ENCODE data around the gene NEMF. TPM values are rescaled to one million over a fixed set of nuclear protein-coding genes. Genes with fewer than 3 reads are reported as not detected.

NEMF gene
- total RNA-seq, 1 donor from 2014 or later, result 46.4 TPM

- no peaks in the 10 kb centered on the region for H3K27me3 ChIP-seq (ENCODE audit: control insufficient read depth in 3 of 3, insufficient read depth in 3 of 3, low read length in 3 of 3)
- peak overlapping the region; percentile 99 for H3K27ac ChIP-seq (ENCODE audit: low read depth, low read length)
- H3K9me3 ChIP-seq (ENCODE audit: control insufficient read depth in 3 of 3, low read length in 3 of 3), result no peaks in the 10 kb centered on the region
- peaks cover 11 to 43% (median 20%) of the 10 kb centered on the region in 3 donors for H3K4me1 ChIP-seq (ENCODE audit: control insufficient read depth in 3 of 3, insufficient read depth in 3 of 3, low read length in 3 of 3)
- H3K4me3 ChIP-seq (ENCODE audit: low read length in 3 of 3), result peak overlapping the region; percentile 83 to 97 (median 92)
- peaks cover 2 to 12% (median 5%) of the 10 kb centered on the region in 3 donors for H3K36me3 ChIP-seq (ENCODE audit: control insufficient read depth in 3 of 3, insufficient read depth in 3 of 3, low read length in 3 of 3)
- peak overlapping the region; percentile 94 to 99 (median 95) for H3K9ac ChIP-seq (ENCODE audit: low read depth in 1 of 3, low read length in 3 of 3)
These were observed 41.0 kb upstream of the NEMF start for GRCh38 chr14:49893309-49894213.

DNA sequence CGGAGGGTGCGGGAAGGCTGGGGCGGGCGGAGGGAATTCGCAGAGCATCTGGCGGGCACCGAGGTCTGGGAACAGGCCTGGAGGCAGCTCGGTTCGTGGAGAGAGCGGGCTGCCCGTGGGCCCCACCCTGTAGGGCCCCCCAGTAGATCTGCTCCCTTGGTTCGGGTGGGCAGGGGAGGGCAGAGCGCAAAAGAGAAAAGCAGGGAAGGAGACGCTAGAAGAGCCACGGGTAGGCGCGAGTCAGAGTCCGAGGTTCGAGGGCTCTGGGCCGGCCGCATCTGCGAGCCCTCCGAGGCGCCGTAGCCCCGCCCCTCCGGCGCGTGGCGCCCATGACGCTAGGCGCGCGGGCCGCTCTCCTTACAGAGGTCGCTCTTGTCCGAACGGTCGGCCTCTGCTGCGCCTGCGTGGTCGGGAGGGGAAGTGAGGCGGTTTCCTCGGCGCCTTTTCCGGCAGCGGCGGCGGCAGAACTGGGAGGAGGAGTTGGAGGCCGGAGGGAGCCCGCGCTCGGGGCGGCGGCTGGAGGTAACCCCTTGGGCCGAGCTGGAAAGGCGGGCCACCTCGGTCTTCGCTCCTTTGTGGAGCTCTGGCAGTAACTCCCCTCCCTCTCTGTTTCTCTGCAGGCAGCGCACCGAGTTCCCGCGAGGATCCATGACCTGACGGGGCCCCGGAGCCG is 40.2 kb upstream of the NEMF start, which contains the start of gene ARF6:
ARF6 (plus strand) TSS at position 447 of the 673 bp plus-strand sequence. CDS start 655 bp downstream, outside the sequence.
- Histone ChIP-seq H3K4me1 (ENCODE audit: control insufficient read depth in 3 of 3, insufficient read depth in 3 of 3, low read length in 3 of 3) (peaks cover 9 to 37% (median 20%) of the 10 kb centered on the region in 3 donors), H3K9ac (ENCODE audit: low read depth in 1 of 3, low read length in 3 of 3) (peak within 1 kb of the TSS; percentile 94 to 99 (median 95)), H3K36me3 (ENCODE audit: control insufficient read depth in 3 of 3, insufficient read depth in 3 of 3, low read length in 3 of 3) (peaks cover 2 to 12% (median 5%) of the 10 kb centered on the region in 3 donors), H3K4me3 (ENCODE audit: low read length in 3 of 3) (peak within 1 kb of the TSS; percentile 83 to 97 (median 92)), H3K27ac (ENCODE audit: low read depth, low read length) (peak within 1 kb of the TSS; percentile 99), H3K27me3 (ENCODE audit: control insufficient read depth in 3 of 3, insufficient read depth in 3 of 3, low read length in 3 of 3) (no peaks in the 10 kb centered on the region), H3K9me3 (ENCODE audit: control insufficient read depth in 3 of 3, low read length in 3 of 3) (no peaks in the 10 kb centered on the region)

- peak overlapping the region; percentile 99 for H3K27ac ChIP-seq (ENCODE audit: low read depth, low read length)
- peaks cover 9 to 35% (median 20%) of the 10 kb centered on the region in 3 donors for H3K4me1 ChIP-seq (ENCODE audit: control insufficient read depth in 3 of 3, insufficient read depth in 3 of 3, low read length in 3 of 3)
- no peaks in the 10 kb centered on the region for H3K9me3 ChIP-seq (ENCODE audit: control insufficient read depth in 3 of 3, low read length in 3 of 3)
- peaks cover 2 to 12% (median 5%) of the 10 kb centered on the region in 3 donors for H3K36me3 ChIP-seq (ENCODE audit: control insufficient read depth in 3 of 3, insufficient read depth in 3 of 3, low read length in 3 of 3)
- H3K4me3 ChIP-seq (ENCODE audit: low read length in 3 of 3), result peak overlapping the region; percentile 83 to 97 (median 92)
- no peaks in the 10 kb centered on the region for H3K27me3 ChIP-seq (ENCODE audit: control insufficient read depth in 3 of 3, insufficient read depth in 3 of 3, low read length in 3 of 3)
- H3K9ac ChIP-seq (ENCODE audit: low read depth in 1 of 3, low read length in 3 of 3), result peak overlapping the region; percentile 94 to 99 (median 95)
These were observed 39.7 kb upstream of the NEMF start for GRCh38 chr14:49892301-49892635.

DNA sequence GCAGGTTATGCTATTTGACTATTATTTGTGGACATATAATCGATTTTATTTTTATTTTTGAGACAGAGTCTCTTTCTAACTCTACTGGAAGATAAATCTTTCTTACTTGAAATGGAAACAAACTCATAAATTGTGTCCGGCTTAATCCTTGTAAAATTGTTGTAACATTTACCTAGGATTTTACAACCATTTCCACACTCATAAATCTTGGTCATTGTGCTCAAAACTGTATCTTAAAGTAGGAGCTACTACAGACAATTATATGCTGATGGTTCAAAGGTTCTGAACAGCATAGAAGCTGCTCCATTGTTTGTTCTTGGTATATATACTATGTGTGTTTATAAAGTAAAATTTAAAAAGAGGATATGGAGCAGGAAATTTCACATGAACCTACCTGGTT is 35.7 kb upstream of the NEMF start:
- Histone ChIP-seq H3K27ac (ENCODE audit: low read depth, low read length) (no peak overlapping the region), H3K4me3 (ENCODE audit: low read length in 3 of 3) (no peak overlapping the region), H3K9ac (ENCODE audit: low read depth in 1 of 3, low read length in 3 of 3) (no peak overlapping the region), H3K27me3 (ENCODE audit: control insufficient read depth in 3 of 3, insufficient read depth in 3 of 3, low read length in 3 of 3) (no peaks in the 10 kb centered on the region), H3K36me3 (ENCODE audit: control insufficient read depth in 3 of 3, insufficient read depth in 3 of 3, low read length in 3 of 3) (no peaks in the 10 kb centered on the region), H3K9me3 (ENCODE audit: control insufficient read depth in 3 of 3, low read length in 3 of 3) (no peaks in the 10 kb centered on the region), H3K4me1 (ENCODE audit: control insufficient read depth in 3 of 3, insufficient read depth in 3 of 3, low read length in 3 of 3) (peaks cover 5 to 10% (median 7%) of the 10 kb centered on the region in 3 donors)

DNA sequence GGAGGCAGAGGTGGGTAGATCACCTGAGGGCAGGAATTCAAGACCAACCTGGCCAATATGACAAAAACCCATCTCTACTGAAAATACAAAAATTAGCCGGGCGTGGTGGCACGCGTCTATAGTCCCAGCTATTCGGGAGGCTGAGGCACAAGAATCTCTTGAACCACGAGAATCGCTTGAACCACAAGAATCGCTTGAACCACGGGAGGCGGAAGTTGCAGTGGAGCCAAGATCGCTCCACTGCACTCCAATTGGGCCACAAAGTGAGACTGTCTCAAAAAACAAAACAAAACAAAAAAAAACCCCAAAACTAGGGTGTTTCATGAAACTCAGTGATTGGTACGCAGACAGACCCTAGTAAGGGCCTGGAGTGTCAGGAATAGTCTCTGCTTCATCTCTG is 33.9 kb upstream of the NEMF start:
- H3K9ac ChIP-seq (ENCODE audit: low read depth in 1 of 3, low read length in 3 of 3), result no peak overlapping the region
- no peaks in the 10 kb centered on the region for H3K36me3 ChIP-seq (ENCODE audit: control insufficient read depth in 3 of 3, insufficient read depth in 3 of 3, low read length in 3 of 3)
- peaks cover 0 to under 1% (median under 1%) of the 10 kb centered on the region in 3 donors for H3K4me1 ChIP-seq (ENCODE audit: control insufficient read depth in 3 of 3, insufficient read depth in 3 of 3, low read length in 3 of 3)
- H3K4me3 ChIP-seq (ENCODE audit: low read length in 3 of 3), result no peak overlapping the region
- no peaks in the 10 kb centered on the region for H3K9me3 ChIP-seq (ENCODE audit: control insufficient read depth in 3 of 3, low read length in 3 of 3)
- no peaks in the 10 kb centered on the region for H3K27me3 ChIP-seq (ENCODE audit: control insufficient read depth in 3 of 3, insufficient read depth in 3 of 3, low read length in 3 of 3)
- H3K27ac ChIP-seq (ENCODE audit: low read depth, low read length), result no peak overlapping the region

DNA sequence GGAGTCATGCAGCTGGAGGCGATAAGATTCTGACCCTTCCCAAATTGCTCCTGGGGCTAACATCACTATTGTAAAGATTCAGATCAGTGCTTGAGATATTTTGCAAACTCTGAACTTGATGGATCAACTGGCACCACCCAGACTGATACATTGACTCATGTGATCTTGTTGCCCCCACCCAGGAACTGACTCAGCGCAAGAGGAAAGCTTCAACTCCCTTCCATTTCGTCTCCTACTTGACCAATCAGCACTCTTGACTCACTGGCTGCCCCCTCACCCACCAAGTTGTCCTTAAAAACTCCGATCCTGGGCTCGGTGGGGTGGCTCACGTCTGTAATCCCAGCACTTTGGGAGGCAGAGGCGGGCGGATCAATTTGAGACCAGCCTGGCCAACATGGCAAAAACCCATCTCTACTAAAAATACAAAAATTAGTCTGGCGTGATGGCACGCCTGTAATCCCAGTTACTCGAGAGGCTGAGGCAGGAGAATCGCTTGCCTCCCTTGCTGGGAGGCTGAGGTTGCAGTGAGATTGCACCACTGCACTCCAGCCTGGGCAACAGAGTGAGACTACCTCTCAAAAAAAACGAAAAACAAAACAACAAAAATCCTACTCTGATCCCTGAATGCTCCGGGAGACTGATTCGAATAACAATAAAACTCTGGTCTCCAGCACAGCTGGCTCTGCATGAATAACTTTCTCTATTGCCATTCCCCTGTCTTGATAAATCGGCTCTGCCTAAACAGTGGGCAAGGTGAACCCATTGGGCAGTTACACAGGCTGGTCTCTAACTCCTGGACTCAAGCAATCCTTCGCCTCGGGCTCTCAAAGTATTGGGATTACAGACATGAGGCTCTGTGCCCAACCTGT is 30.5 kb upstream of the NEMF start:
- no peak overlapping the region for H3K27ac ChIP-seq (ENCODE audit: low read depth, low read length)
- H3K4me3 ChIP-seq (ENCODE audit: low read length in 3 of 3), result no peak overlapping the region
- H3K9me3 ChIP-seq (ENCODE audit: control insufficient read depth in 3 of 3, low read length in 3 of 3), result no peaks in the 10 kb centered on the region
- H3K27me3 ChIP-seq (ENCODE audit: control insufficient read depth in 3 of 3, insufficient read depth in 3 of 3, low read length in 3 of 3), result no peaks in the 10 kb centered on the region
- H3K9ac ChIP-seq (ENCODE audit: low read depth in 1 of 3, low read length in 3 of 3), result no peak overlapping the region
- no peaks in the 10 kb centered on the region for H3K36me3 ChIP-seq (ENCODE audit: control insufficient read depth in 3 of 3, insufficient read depth in 3 of 3, low read length in 3 of 3)
- peaks cover 0 to 3% (median 0%) of the 10 kb centered on the region in 3 donors for H3K4me1 ChIP-seq (ENCODE audit: control insufficient read depth in 3 of 3, insufficient read depth in 3 of 3, low read length in 3 of 3)

DNA sequence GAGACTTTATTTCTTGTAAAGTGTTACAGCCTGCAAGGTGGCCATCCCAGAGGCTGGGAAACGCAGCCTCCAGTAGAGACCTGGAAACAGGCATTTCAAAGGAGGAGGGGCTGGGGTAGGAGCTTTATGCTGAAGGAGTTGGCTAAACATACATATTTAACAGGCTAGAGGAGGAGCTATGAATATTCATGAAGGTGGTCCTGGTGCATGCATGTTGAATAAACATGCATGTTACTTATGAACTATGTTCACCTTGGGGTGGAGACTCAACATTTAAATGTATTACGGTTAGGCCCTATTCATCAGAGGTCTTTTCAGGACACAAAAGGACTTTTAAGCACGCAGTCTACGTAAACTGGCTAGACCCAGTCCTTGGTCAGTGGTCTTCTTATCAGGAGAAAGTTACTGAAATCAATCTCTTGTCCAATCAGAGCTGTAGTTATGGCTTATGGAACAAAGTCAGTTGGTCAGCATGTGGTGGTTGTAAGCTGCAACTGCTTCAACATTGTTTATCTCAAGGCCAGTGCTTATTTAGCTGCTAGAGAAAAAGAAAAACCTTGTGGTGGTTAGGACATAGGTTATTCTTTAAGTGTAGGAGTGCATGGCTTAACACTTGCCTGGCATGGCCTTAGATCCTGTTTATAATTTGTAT is 28.9 kb upstream of the NEMF start:
- Histone ChIP-seq H3K4me1 (ENCODE audit: control insufficient read depth in 3 of 3, insufficient read depth in 3 of 3, low read length in 3 of 3) (peaks cover 0 to 3% (median 0%) of the 10 kb centered on the region in 3 donors), H3K4me3 (ENCODE audit: low read length in 3 of 3) (no peak overlapping the region), H3K27me3 (ENCODE audit: control insufficient read depth in 3 of 3, insufficient read depth in 3 of 3, low read length in 3 of 3) (no peaks in the 10 kb centered on the region), H3K27ac (ENCODE audit: low read depth, low read length) (no peak overlapping the region), H3K9ac (ENCODE audit: low read depth in 1 of 3, low read length in 3 of 3) (no peak overlapping the region), H3K36me3 (ENCODE audit: control insufficient read depth in 3 of 3, insufficient read depth in 3 of 3, low read length in 3 of 3) (no peaks in the 10 kb centered on the region), H3K9me3 (ENCODE audit: control insufficient read depth in 3 of 3, low read length in 3 of 3) (no peaks in the 10 kb centered on the region)

DNA sequence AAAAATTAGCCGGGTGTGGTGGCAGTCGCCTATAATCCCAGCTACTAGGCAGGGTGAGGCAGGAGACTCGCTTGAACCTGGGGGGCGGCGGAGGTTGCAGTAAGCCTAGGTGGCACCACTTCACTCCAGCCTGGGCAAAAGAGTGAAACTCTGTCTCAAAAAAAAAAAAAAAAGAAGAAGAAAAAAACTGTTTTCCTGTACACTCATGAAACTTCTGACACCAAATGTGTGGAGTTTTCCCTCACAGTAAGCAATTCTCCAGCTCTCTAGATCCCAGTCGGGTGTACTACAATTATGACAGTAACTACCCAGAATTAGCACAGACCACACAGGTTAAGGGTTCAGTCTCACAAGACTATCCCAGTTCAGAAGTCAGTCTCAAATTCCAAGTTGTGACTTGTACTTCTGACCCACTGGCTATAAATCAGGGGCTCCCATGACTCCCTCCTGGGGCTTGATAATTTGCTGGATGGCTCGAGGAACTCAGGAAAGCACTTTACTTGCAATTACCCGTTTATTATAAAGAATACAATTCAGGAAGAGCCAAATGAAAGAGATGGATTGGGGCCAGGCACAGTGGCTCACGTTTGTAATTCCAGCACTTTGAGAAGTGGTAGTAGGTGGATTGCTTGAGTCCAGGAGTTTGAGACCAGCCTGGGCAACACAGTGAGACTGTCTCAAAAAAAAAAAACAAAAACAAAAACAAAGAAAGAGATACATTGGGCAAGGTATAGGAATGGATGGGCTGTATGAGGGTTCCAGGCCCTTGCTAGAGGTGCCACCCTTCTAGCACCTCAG is 27.9 kb upstream of the NEMF start:
- H3K9ac ChIP-seq (ENCODE audit: low read depth in 1 of 3, low read length in 3 of 3), result no peak overlapping the region
- no peaks in the 10 kb centered on the region for H3K9me3 ChIP-seq (ENCODE audit: control insufficient read depth in 3 of 3, low read length in 3 of 3)
- no peaks in the 10 kb centered on the region for H3K36me3 ChIP-seq (ENCODE audit: control insufficient read depth in 3 of 3, insufficient read depth in 3 of 3, low read length in 3 of 3)
- no peak overlapping the region for H3K27ac ChIP-seq (ENCODE audit: low read depth, low read length)
- no peaks in the 10 kb centered on the region for H3K27me3 ChIP-seq (ENCODE audit: control insufficient read depth in 3 of 3, insufficient read depth in 3 of 3, low read length in 3 of 3)
- H3K4me3 ChIP-seq (ENCODE audit: low read length in 3 of 3), result no peak overlapping the region
- H3K4me1 ChIP-seq (ENCODE audit: control insufficient read depth in 3 of 3, insufficient read depth in 3 of 3, low read length in 3 of 3), result peaks cover 0 to 3% (median 0%) of the 10 kb centered on the region in 3 donors
